Activated gamma-delta T cell treated with anti-CD3 and anti-CD28 coated beads, Interleukin-2, amount 50 U/mL, for 16 hours (primary cell): ENCODE measurements around the gene TUBB6.

Source experiments
- DNase-seq: peaks from one replicate; pipeline ENCODE4 v3.0.0-alpha.2; 2020; ENCODE audit warnings: low read depth

The TUBB6 gene

DNA sequence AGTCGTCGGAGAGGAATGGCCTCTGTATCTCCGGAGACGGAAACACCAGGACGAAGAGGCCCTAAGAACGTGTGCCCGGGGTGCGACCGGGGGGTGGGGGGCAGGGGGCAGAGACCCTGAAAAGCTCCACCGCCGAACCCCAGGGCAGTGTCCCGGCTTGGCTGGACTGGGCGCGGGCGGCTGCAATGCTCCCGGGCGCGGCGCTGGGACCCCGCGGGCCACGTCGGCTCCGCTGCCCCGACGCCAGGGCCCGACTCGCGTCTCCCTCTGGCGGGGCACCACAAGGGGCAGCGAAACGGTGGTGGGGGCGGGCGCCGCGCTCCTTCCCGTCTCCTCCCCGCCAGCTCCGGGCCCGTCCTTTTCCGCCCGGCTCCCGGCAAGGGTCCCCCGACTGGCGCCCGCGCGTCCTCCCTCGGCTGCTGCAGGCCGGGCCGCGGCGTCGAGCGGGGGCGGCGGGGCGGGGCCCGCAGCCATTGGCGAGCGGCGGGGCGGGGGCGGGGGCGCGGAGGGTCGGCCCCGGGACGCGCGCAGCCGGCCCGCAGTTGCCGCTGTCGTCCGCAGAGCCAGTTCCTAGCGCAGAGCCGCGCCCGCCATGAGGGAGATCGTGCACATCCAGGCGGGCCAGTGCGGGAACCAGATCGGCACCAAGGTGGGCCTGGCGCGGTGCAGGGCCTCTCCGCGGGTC, at the start of gene TUBB6:
Gene TUBB6 (plus strand): TSS at position 541 of the 685 bp plus-strand sequence. CDS start 52 bp downstream, at position 593.
- no peak for DNase-seq

DNA sequence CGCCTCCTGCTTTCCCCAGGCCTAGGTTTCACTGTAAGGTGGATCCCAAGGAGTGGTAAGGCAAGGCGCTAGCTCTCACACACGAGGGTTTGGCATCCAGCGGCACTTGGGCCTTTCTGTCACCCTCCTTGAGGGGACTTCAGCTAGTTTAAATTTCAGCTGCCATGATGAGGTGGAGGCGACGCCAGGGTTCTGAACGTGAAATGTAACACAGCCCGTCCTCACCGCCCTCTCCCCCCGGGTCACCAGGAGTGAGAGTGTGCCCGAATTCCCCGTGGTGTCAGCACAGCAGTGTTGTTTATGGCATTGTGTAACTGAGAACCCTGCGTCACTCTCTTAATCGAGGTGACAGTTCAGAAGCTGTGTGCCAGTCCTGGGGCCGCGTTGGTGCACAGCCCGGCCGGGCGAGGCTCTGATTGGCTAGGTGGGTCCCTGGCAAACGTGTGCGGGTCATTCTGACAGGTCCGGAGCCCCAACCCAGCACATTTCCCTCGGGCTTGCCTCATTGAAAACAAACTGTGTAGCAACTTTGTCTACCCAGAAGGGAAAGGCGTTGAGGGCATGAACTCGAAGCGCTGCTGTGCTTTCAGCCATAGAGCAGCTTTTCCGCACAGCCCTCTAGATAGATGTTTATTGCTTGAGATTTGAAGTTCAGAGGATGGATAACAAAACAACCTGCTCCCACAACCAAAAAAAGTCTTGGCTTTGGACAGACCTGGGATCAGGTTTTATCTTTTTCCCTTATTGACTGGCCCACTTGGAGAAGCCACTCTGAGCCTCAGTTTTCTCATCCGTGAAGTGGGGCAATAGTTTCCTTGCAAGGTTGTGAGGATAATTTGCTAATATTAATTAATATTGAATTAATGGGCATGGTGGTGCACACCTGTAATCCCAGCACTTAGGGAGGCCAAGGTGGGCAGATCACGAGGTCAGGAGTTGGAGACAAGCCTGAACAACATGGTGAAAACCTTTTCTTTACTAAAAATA, 49.0 kb upstream of the TUBB6 start:
- DNase-seq, result no peak

DNA sequence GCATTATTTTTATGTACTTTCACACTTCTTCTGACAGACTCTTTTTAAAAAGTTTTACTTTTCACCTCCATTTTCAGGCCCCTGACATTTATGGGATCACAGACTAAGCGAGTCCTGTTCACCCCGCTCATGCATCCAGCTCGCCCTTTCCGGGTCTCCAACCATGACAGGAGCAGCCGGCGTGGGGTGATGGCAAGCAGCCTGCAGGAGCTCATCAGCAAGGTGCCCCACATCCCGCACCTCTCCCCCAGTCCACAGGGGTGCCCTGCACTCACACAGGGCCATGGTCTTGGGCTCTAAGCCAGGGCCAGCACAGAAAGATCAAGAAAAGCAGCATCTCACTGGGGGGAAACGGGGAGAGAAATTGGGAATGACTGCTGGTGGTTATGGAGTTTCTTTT, 45.3 kb upstream of the TUBB6 start:
- no peak for DNase-seq

DNA sequence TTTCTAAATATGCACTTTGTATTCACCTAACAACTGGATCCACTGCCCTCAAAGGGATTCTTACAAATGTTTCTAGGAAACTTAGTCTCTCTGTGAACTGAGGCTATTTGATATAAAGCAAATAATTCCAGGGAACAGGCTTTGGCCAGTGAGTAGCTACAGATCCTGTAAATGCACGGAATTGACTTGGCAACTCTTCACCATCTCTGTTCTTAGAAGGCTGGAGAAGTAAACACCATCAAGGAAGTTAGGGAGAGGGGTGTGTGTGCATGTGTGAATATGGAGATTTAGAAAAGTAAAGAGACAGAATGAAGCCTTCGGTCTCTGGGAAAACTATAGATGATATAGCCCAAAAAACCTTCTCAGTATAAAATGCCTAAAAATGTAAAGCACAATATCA, 43.2 kb upstream of the TUBB6 start:
- DNase-seq, result no peak

DNA sequence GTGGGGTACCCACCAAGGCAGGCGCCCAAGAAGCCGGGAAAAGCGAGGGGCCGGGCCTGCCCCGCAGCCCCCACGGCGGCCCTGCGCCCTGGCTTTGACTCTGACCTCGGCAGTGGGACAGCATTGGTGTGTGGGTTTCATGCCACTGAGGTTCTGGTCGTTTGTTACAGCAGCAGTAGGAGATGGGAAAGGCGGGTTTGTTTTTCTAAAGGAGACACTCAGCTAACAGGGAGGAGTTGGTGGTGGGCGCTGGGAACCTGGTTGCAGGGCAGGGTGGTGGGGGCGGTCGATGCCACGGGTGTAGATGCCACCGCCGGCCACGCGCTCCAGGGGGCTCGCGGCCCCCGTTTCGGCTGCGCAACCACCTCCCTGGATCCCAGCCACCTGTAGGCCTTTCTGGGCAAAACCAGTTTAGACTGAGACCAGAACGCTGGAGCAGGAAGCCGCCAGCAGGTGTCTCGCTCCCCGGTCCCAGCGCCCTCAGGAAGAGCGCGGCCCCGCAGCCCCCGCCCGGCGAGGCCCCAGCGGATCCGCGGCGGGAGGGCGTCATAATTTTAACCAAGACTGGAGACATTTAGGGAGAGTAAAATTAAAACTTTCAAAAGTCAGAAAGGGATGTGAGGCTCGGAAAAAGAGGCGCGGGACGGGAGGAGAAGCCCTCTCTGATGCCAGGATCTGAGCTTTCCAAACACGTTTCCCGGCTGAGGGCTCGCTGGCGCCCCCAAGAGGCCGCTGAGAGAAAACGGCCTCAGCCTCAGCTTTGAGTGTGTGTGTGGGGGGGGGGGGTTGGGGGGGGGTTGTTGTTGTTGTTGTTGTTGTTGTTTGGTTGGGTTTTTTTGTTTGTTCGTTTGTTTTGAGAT, 36.4 kb upstream of the TUBB6 start:
- no peak for DNase-seq

DNA sequence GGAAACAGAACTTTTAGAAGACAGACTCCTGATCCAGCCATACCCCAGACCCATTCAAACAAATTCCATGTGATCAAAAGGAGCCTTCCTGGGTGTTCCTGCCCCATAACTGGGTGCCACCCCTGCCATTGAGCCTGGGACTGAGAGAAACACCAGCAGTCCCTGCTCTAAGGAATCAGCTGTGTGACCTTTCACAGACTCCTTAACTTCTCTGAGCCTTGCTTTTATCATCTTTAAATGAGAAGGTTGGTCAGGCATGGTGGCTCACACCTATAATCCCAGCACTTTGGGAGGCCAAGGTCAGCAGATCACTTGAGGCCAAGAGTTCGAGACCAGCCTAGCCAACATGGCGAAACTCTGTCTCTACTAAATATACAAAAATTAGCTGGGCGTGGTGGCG, 33.2 kb upstream of the TUBB6 start:
- DNase-seq, result no peak

DNA sequence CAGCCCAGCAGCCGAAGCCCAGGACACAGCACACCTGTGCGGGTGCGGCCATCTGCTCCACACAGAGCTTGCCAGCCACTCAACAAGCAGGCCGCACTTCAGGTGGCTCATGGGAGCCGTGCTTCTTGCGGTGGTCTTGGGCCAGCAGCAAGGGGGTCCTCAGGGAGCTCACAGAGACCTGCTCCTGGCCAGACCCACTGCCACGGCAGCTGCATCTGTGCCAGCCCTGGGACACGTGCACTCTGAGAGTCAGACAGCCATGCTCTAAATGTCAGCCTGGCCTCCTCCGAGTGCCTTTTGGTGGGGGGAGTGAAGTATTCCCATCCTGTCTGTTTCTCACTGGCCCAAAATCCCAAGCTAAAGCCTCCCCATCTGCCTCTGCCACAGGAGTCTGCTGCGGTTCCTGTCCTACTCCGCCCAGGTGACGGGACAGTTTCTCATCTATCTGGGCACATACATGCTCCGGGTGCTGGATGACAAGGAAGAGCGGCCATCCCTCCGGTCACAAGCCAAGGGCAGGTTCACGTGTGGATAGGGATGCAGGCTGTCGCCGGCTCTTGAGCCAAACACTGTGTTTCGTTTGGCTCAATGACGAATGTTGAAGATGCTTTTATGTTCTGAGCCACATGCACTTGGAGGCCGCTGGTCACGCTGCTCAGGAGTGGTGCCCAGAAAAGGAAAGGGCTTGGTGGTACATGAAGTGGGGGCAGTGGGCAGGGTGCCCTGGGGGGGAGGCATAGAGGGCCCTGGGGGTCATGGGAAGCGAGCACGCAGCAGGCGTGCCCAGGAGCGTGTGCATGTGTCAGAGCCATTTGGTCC, 31.1 kb upstream of the TUBB6 start:
- no peak for DNase-seq

DNA sequence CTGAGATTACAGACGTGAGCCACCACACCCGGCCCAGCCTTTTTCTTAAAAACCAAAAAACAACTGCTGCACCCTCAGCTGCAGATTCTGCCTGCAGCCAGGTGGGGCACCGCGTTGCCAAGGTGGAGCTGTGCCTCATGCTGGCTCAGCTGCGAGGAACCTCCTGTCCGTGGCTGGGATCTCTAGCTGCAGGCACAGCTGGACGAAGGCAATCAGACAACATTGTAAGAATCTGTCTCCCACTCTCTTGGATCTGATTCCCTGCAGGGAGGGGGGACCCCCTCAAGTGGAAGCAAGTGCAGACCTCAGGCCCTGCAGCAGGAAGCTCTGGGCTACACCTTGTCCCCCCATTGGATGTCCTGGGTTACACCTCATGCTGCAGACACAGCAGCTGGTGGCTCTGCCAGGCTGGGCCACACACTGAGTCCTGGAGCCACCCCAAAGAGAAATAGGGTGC, 29.8 kb upstream of the TUBB6 start:
- DNase-seq, result no peak

DNA sequence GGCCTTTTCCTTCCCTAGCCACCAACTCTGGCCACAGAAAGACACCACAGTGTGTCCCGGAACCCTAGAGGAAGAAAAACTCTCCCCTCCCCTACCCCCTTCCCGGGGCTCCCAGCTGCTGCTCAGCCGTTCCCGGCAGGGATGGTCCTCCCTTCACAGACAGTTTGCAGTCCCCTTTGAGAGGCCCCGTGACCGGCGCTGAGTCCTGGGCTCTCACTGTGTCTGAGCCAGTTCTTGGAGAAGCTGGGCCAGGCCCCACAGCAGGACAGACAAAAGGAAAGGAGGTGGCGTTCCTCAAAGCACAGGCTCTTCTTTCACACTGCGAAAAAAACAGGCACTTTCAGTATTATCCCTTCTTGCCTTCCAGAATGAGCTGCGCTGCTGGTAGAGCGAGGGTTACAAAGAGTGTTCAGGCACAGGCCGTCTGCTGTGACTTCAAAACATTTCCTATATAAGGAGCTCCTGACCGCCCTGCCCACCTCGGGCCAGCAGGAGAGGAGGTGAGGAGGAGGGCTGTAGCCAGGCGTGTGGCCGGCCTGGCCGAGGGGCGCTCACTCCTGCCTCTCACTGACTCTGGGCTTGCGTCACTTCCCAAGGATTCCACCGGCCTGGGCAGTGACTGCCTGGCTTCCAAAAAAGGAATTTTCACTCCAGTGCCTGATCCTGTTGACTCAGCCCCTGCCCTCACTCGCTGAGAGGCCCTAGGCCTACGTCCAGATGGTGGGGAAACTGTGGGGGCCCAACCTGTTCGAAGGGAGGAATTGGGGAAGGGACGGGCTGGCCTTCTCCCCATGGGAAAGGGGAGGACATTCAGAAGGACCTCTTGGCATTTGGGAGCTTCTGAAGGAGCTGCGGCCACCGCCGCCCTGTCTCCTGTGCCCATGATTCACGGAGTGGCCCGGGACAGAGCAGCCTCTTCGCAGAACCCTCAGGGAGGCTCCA, 29.0 kb upstream of the TUBB6 start:
- DNase-seq, result no peak

DNA sequence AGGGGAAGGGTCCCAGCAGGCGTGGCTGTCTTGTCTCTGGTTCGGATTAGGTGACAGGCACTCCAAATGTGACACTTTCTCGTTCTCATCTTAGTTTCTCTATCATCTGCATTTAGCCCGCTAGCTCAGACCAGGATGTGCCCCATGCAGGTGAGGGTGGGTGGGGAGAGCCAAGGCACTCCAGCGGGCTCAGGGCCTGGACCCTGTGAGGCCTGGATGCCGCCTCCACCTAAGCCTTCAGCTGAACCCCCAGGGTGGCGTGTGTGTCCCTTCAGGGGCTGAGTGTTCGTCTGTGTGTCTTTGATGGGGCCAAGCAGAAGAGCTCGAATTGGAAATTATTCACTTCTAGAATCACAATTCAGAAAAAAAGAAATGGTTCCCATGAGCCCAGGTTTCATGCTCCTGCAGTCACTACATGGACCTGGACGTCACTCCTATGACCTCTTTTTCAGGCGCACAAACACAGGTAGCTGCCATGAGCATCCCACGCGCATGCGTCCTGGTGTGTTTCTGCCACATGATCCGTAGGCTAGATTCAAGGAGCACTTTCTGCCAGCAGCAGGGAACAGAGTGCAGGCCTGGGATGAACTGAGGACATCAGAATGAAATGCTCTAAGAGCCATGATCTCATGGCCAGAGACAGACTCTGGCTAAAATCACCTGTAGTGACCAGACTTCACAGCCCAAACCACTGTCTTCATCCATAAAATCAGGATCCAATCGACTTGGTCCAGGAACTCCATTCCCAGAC, 28.1 kb upstream of the TUBB6 start:
- DNase-seq, result no peak

DNA sequence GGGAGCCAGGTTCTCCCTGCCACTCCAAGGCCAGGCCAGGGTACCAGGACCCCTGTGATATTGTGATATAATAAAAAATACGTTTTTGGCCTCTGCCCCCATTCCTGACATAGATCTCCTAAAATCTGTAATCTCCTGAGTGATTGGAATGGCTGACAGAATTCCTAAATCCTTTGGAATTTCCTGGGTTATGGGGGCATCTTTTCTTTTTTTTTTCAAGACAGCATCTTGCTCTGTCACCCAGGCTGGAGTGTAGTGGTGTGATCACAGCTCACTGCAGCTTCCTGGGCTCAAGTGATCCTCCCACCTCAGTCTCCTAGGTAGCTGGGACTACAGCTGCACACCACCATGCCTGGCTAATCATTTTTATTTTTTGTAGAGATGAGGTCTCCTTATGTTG, 26.2 kb upstream of the TUBB6 start:
- DNase-seq, result no peak

DNA sequence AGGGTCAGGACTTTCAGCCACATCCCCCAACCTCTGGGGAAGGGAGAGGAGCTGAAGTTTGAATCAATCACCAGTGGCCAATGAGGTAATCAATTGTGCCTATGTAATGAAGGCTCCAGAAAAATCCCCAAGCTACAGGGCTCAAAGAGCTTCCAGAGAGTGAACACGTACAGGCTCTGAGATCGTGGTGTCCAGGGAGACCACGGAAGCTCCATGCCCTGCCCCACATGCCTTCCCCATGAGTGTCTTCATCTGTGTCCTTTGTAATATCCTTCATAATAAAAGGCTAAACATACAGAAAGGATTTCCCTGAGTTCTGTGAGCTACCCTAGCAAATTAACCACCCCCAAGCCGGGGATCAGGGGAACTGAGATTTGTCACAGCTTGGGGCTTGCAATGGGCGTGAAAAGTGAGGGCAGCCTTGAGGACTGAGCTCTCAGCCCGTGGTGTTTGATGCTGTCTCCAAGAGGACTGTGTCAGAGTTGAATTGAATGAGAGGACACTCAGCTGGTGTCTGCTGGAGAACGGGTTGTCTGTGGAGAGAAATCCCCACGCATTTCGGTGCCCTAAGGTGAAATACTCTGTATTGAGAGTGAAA, 25.5 kb upstream of the TUBB6 start:
- no peak for DNase-seq

DNA sequence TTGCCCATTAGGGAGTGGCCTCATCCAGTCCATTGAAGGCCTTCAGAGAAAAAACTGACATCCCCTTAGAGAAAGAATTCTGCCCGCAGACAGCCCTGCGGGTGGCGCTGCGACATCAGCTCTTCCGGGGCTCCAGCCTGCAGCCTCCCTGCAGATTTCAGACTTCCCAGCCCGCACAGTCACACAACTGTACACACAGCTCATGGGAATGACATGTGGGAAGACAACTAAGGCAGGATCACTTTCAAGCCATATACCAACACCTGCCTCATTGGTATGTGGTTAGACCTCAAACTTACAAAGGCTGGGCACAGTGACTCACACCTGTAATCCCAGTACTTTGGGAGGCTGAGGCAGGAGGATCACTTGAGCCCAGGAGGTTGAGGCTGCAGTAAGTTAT, 24.8 kb upstream of the TUBB6 start:
- DNase-seq, result no peak

DNA sequence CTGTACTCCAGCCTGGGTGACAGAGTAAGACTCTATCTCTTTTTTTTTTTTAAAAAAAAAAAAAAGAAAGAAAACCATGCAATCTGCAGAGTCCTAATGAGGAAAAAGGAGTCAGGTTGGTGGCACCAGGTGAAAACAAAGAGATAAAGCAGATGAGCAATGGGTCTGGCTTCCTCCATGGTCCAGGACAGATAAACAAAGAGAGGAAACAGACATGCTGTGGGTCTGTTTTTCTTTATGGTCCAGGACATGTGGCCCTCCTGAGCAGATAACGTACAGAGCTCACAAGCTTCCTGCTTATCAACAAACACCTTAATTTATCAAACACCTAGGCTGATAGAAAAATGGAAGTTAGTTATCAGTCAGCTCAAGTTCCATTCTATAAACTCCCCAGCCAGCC, 24.4 kb upstream of the TUBB6 start:
- no peak for DNase-seq

DNA sequence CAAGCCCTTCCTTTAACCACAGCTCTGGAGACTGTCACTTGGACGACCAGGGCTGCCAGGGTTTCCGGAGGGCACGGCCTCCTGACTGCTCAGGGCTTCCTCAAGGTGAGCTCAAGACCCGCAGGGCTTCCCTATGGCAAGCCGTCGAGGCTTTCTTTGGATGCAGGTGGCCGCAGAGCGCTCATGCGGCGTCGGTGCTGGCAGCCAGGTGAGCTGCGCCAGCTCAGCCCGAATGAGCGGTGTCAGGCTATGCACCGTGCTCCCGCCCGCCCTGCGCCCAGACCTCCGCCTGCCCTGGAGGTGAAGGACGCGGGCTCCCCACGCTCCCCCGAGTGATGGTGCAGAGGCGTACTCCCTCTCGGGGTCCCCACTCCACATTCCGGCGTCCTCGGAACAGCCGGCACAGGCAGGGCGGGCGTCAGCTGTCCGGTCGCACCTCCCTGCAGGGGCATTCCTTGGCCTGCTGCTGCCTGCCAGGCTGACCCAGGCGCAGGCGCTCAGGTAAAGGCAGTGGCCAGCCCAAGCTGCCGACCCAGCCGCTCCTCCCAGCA, 20.8 kb upstream of the TUBB6 start:
- DNase-seq, result no peak

DNA sequence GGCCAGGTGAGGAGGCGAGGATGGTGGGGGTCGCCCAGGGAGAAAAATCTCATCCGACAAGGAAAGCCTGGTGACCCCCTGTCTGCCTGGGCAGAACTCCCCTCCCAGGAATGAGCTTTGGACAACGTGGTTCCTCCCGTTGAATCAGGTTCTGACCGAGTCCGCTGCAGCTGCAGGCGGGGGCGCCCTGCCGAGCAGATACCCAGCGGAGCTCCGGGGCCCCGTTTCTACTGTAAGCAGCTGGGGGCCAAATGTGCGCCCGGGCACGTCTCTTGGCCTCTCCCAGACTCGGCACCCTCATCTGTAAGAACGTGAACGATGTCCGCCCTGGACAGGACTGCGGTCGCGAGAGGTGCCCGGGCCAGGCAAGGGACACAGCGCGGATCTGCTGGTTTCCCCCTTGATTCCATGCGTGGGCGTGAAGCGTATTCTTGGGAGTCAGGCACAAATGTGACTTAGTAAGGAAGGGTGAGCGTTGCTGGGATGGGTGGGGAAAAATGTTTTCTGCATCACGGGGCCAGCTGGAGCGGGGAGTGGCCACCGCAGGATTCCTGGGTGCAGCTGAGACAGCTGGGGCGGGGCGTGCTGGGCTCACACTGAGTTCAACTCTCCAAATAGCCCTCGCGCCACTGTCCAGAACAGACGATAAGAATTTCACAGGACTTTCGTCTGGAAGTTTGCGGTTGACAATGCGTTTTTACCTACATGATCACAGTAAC, 20.2 kb upstream of the TUBB6 start:
- DNase-seq, result no peak

DNA sequence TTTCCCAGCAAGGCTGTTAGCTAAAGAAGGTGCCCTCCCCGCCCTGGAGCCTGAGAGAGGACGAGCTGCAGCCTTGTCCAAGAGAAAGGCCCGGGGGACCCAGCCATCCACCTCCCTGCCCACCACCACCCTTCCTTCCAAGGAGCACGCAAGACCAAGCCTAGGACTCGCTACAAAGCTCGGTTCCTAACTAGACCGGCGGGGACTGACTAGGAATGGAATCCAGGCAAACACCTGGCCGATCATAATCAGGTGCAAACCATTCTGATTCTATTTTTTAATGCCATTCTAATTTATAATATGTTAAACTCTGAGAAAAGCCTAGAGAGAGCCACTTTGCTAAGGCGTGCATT, 19.7 kb upstream of the TUBB6 start:
- no peak for DNase-seq

DNA sequence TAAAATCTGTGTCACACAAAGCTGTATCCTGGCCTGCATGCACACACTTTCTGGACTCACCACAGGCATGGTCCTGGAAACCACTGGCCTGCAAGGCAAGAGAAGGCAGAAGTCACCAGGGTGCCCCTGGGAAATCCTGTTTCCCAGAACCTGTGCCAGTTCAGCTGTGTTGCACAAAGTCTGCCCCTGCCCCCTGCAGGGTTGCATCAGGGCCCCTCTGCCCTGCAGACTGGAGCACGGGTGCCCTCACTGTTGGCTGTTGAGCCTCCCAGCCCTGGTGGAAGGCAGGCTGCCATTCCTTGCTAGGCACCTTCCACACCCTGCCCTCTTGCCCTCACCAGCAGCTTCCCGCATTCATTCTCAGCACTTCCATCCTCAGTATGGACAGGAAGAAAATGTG, 18.0 kb upstream of the TUBB6 start:
- no peak for DNase-seq
